GM12865 (cell line): ENCODE data around the gene TXK.

Source experiments
- DNase-seq: peaks from one replicate; pipeline ENCODE4 v3.0.0; 2010; ENCODE audit warnings: low read depth
- H3K4me3 ChIP-seq: 2 replicates; pipeline ENCODE4 v1.5.1; 2011; ENCODE audit warnings: mild to moderate bottlenecking, low read depth, low read length, control low read depth
- TF ChIP-seq, protein P1 (sequence below): IDR thresholded peaks from 2 replicates; pipeline ENCODE4 v1.5.1; 2011; ENCODE audit warnings: low read length, control low read depth, low read depth, inconsistent platforms; ENCODE audit not compliant: insufficient read depth; ENCODE audit errors: missing control alignments

TXK gene

DNA sequence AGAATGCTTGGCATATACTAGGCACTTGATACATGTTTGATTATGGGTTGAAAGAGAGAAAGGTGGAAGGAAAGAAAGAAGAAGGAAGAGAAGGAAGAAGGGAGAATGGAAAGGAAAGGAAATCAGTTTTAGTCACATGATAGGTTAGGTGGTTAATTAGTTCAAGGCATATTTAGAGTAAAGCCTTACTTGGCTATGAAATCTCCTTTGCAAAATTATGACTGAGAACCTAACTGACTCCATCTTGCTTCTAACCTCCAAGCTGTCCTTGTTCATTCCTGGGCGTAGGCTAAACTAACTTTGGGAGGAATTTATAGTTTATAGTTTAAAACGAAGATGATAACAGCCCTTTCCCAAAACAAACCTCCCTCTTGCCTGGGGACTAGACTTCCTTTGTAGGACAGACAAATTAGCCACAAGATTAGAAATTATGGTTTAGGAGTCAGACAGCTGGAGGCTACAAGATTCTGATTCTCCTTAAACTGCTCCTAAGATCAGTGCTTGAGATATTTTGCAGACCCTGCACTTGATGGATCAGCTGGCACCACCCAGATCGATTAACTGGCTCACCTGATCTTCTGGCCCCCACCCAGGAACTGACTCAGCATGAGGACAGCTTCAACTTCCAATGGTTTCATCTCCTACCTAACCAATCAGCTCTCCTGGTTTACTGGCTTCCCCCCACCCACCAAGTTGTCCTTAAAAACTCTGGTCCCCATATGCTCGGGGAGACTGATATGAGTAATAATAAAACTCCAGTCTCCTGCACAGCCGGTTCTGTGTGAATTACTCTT lies 55.0 kb downstream of the TXK start:
- TF ChIP-seq, protein P1, sequence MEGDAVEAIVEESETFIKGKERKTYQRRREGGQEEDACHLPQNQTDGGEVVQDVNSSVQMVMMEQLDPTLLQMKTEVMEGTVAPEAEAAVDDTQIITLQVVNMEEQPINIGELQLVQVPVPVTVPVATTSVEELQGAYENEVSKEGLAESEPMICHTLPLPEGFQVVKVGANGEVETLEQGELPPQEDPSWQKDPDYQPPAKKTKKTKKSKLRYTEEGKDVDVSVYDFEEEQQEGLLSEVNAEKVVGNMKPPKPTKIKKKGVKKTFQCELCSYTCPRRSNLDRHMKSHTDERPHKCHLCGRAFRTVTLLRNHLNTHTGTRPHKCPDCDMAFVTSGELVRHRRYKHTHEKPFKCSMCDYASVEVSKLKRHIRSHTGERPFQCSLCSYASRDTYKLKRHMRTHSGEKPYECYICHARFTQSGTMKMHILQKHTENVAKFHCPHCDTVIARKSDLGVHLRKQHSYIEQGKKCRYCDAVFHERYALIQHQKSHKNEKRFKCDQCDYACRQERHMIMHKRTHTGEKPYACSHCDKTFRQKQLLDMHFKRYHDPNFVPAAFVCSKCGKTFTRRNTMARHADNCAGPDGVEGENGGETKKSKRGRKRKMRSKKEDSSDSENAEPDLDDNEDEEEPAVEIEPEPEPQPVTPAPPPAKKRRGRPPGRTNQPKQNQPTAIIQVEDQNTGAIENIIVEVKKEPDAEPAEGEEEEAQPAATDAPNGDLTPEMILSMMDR, result no peak
- no peak overlapping the region for H3K4me3 ChIP-seq
- no peak for DNase-seq

- TF ChIP-seq, protein P1, result no peak
- no peak for DNase-seq
- no peak overlapping the region for H3K4me3 ChIP-seq
Measured at GRCh38 chr4:48078425-48078824, 55.6 kb downstream of the TXK start.

DNA sequence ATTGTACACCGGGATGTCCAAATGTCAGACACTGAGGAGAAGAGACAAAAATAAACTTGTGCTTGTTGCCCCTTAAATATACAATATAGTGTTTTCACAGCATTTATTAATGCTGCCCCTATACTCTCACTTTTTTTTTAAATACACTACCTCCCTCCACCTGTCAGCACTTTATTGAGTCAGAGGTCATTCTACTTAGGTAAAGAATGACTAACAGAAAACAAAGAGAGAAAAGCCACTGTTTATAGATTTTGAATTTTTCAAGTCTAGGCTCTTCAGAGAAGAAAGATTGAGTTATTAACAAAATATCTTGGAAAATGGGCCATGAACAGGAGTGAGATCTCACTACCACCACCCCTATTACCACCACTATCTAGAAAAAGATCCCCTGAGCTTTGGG lies 59.4 kb downstream of the TXK start:
- H3K4me3 ChIP-seq, result no peak overlapping the region
- TF ChIP-seq, protein P1, result no peak
- DNase-seq, result no peak

DNA sequence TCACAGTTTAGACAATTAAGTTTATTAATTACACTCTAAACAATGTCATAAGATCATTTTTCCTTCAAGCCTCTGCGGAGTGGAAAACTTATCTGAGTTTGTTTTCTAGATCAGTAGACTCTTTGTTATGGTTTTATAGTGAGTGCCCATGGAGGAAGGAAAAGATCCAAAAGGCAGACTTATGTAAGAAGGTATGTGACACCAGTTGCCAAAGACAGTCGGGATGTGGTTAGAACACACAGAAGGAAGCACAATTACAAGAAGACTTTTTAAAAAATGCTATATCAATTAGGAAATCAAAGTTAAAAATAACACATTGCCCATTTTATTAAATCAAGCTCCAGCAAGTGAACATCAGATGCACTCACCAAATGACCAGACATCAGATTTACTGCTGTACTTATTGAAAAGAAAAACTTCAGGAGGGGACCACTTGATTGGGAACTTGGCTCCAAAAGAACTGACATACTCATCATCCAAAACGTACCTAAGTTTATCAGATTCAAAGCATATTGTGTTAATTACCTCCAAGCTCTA lies 60.4 kb downstream of the TXK start:
- DNase-seq, result no peak
- TF ChIP-seq, protein P1, result no peak
- H3K4me3 ChIP-seq, result no peak overlapping the region

DNA sequence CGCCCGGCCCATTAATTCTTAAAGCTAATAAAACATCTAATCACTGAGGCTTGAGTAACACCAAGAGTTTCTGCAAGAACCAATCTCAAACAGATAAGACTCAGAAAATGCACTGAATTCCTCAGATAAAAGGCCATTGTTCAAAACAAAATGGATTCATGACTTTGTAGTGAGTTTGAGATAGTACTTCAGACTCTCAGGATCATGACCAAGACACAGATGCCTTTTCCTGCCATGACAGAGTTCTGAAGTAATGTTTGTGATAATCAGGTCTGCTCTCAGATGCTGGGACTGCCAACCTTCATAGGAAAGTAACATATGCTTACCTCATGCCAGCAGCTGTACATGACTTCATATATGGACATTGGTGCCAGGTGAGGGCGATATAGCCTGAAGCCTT lies 62.9 kb downstream of the TXK start:
- no peak for DNase-seq
- no peak overlapping the region for H3K4me3 ChIP-seq
- TF ChIP-seq, protein P1, result no peak

DNA sequence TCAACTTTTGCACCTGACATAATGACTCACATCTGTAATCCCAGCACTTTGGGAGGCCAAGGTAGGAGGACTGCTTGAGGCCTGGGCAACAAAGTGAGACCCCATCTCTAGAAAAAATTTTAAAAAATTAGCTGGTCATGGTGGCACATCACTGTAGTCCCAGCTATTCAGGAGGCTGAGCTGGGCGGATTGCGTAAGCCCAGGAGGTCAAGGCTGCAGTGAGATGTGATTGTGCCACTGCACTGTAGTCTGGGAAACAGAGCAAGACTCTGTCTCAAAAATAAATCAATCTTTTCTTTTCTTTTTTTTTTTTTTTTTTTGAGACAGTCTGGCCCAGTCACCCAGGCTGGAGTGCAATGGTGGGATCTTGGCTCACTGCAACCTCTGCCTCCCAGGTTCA lies 65.0 kb downstream of the TXK start:
- DNase-seq, result no peak
- TF ChIP-seq, protein P1, result no peak
- H3K4me3 ChIP-seq, result no peak overlapping the region
